NCI-H1048 (cell line): ENCODE results near the gene LRCH4.
"Not testable (repeated sequence)": the region's sequence is repeated elsewhere in the genome, so short reads cannot be mapped to it uniquely, and the experiment has no call there.

Source experiments
- DNase-seq: peaks from one replicate; lab custom pipeline; 2025; lab: John Stamatoyannopoulos, UW

Gene LRCH4

GRCh38 chr7:100567751-100568175 is 18.2 kb downstream of the LRCH4 start:
- no peak for DNase-seq

- DNase-seq: no peak
These were observed 18.7 kb downstream of the LRCH4 start for GRCh38 chr7:100567031-100567730.

- DNase-seq: no peak
These were observed 19.9 kb downstream of the LRCH4 start for GRCh38 chr7:100566018-100566531.

- DNase-seq: no peak
These were observed 20.8 kb downstream of the LRCH4 start for GRCh38 chr7:100565133-100565571.

GRCh38 chr7:100564405-100564804 is 21.5 kb downstream of the LRCH4 start:
- DNase-seq: not testable (repeated sequence)

- peak; percentile 35 for DNase-seq
These were observed 22.0 kb downstream of the LRCH4 start for GRCh38 chr7:100563809-100564400.

- DNase-seq: no peak
These were observed 22.8 kb downstream of the LRCH4 start for GRCh38 chr7:100563100-100563564.

- no peak for DNase-seq
These were observed 23.5 kb downstream of the LRCH4 start for GRCh38 chr7:100562195-100563099.

GRCh38 chr7:100561491-100562194 is 24.3 kb downstream of the LRCH4 start:
- DNase-seq: no peak

- DNase-seq: no peak
These were observed 26.8 kb downstream of the LRCH4 start for GRCh38 chr7:100559127-100559526.

GRCh38 chr7:100556541-100556940 is 29.4 kb downstream of the LRCH4 start:
- no peak for DNase-seq

GRCh38 chr7:100555701-100556100 is 30.2 kb downstream of the LRCH4 start:
- no peak for DNase-seq

GRCh38 chr7:100553032-100553431 is 32.9 kb downstream of the LRCH4 start:
- no peak for DNase-seq

GRCh38 chr7:100552532-100552931 is 33.4 kb downstream of the LRCH4 start:
- DNase-seq: no peak

GRCh38 chr7:100548446-100548845 is 37.5 kb downstream of the LRCH4 start:
- DNase-seq: not testable (repeated sequence)

- DNase-seq: no peak
These were observed 38.1 kb downstream of the LRCH4 start for GRCh38 chr7:100547872-100548271.

- no peak for DNase-seq
These were observed 38.8 kb downstream of the LRCH4 start for GRCh38 chr7:100546926-100547800.

- no peak for DNase-seq
These were observed 39.6 kb downstream of the LRCH4 start for GRCh38 chr7:100546129-100546925.

GRCh38 chr7:100545360-100546128 is 40.4 kb downstream of the LRCH4 start:
- no peak for DNase-seq
